Caco-2 (cell line): ENCODE data around the gene HOMER3. TPM values are rescaled to one million over a fixed set of nuclear protein-coding genes. Genes with fewer than 3 reads are reported as not detected.
A peak's percentile ranks its signal among the peaks of the same experiment; 100 is the strongest.

ENCODE experiments used
- BruUV-seq: library from RNA; stranded (reverse); fragments of 400-500 nt; replicated peaks from 2 replicates; lab custom pipeline; 2021; lab: Mats Ljungman, UMichigan
- CTCF ChIA-PET: fragments of 300-600 bp; sonication (Branson Sonifier 250); formaldehyde crosslinking; loops from one replicate; lab custom pipeline; 2022; ENCODE audit warnings: antibody characterized with exemption; lab: Charles Lee
- POLR2A ChIA-PET: fragments of 300-600 bp; sonication (Branson Sonifier 250); formaldehyde crosslinking; loops from one replicate; lab custom pipeline; 2022; ENCODE audit warnings: antibody characterized with exemption; lab: Charles Lee
- DNase-seq, 2 experiments: peaks; one replicate each; pipeline versions ENCODE4 v3.0.0 to v3.0.0-alpha.2; 2020 to 2022
- H3K27me3 ChIP-seq: replicated peaks from 2 replicates; pipeline ENCODE4 v1.6.0; 2011; ENCODE audit warnings: low read length; ENCODE audit not compliant: control insufficient read depth, insufficient read depth
- H3K36me3 ChIP-seq: 2 replicates; pipeline ENCODE4 v1.5.1; 2011; ENCODE audit warnings: low read length; ENCODE audit not compliant: control insufficient read depth, insufficient read depth
- H3K4me1 ChIP-seq: fragments of 250-450 bp; sonication (Bioruptor Pico); 2 replicates; pipeline ENCODE4 v1.5.1; 2020; ENCODE audit warnings: mild to moderate bottlenecking
- H3K4me3 ChIP-seq: 2 replicates; pipeline ENCODE4 v1.5.1; 2011; ENCODE audit warnings: low read depth, mild to moderate bottlenecking, control low read depth, low read length
- H3K9me3 ChIP-seq: fragments of 250-450 bp; sonication (Bioruptor Pico); 2 replicates; pipeline ENCODE4 v1.5.1; 2020; ENCODE audit warnings: mild to moderate bottlenecking, moderate library complexity
- H3K27ac Mint-ChIP-seq: one replicate; pipeline ENCODE4 v1.8.0; 2022; ENCODE audit warnings: mixed read lengths; ENCODE audit not compliant: unreplicated experiment
- H3K27me3 Mint-ChIP-seq: one replicate; pipeline ENCODE4 v1.8.0; 2022; ENCODE audit warnings: mixed read lengths; ENCODE audit not compliant: insufficient read depth, unreplicated experiment
- H3K36me3 Mint-ChIP-seq: one replicate; pipeline ENCODE4 v1.8.0; 2022; ENCODE audit warnings: mild to moderate bottlenecking, mixed read lengths; ENCODE audit not compliant: insufficient read depth, unreplicated experiment
- H3K4me1 Mint-ChIP-seq: one replicate; pipeline ENCODE4 v1.8.0; 2022; ENCODE audit warnings: low read depth, mixed read lengths; ENCODE audit not compliant: unreplicated experiment
- H3K4me3 Mint-ChIP-seq: one replicate; pipeline ENCODE4 v1.8.0; 2022; ENCODE audit warnings: mild to moderate bottlenecking, moderate library complexity, mixed read lengths; ENCODE audit not compliant: unreplicated experiment
- H3K9me3 Mint-ChIP-seq: one replicate; pipeline ENCODE4 v1.8.0; 2022; ENCODE audit warnings: mixed read lengths; ENCODE audit not compliant: unreplicated experiment
- intact Hi-C: fragments of 100-400 bp; cut with micrococcal nuclease; formaldehyde crosslinking; loops from one replicate; pipeline ENCODE4 v1.10.0; 2022; ENCODE audit not compliant: unreplicated experiment
- total RNA-seq: library from RNA; stranded (reverse); gene quantifications from 2 replicates; pipeline ENCODE4 v1.2.3, GENCODE V29; 2022
- TF ChIP-seq, protein P1 (sequence below), 2 experiments: fragments of 200-600 bp in 1 of 2; IDR thresholded peaks; 1 replicate in 1 of 2; 2 replicates in 1 of 2; pipeline versions ENCODE4 v1.5.1 to v1.8.0; 2011 to 2022; ENCODE audit warnings: antibody characterized with exemption in 1 of 2, control low read depth in 1 of 2, inconsistent platforms in 1 of 2, low read depth in 1 of 2, low read length in 1 of 2, mild to moderate bottlenecking in 1 of 2, moderate library complexity in 1 of 2; ENCODE audit not compliant: insufficient read depth in 1 of 2, severe bottlenecking in 1 of 2, unreplicated experiment in 1 of 2

HOMER3 gene
- total RNA-seq, 1 experiment from 2014 or later = 19.0 TPM

DNA sequence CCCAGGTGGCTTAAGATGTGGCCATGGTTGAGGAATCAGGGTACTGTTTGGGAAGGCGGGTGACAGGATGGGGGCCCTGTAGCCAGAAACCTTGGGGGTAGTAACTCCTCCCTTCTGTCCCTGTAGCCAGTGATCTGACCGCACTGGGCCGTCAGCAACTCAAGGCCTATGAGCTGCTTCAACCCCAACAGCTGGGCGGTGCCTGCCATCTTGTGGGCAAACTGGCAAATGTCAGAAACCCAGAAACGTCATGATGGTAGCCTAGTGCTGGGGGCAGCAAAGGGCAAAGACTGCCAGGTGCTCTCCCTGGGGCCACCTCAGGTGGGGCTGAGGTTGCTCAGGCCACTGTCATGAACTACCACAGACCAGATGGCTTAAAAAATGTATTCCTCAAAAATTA lies 25.4 kb downstream of the HOMER3 start:
- TF ChIP-seq, protein P1, sequence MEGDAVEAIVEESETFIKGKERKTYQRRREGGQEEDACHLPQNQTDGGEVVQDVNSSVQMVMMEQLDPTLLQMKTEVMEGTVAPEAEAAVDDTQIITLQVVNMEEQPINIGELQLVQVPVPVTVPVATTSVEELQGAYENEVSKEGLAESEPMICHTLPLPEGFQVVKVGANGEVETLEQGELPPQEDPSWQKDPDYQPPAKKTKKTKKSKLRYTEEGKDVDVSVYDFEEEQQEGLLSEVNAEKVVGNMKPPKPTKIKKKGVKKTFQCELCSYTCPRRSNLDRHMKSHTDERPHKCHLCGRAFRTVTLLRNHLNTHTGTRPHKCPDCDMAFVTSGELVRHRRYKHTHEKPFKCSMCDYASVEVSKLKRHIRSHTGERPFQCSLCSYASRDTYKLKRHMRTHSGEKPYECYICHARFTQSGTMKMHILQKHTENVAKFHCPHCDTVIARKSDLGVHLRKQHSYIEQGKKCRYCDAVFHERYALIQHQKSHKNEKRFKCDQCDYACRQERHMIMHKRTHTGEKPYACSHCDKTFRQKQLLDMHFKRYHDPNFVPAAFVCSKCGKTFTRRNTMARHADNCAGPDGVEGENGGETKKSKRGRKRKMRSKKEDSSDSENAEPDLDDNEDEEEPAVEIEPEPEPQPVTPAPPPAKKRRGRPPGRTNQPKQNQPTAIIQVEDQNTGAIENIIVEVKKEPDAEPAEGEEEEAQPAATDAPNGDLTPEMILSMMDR (IDR thresholded peaks at IDR 0.05; ENCODE audit: insufficient read depth in 1 of 2, low read depth in 1 of 2, low read length in 1 of 2, severe bottlenecking in 1 of 2, unreplicated experiment in 1 of 2) = peak in 1 of 2 experiments; percentile 33
- BruUV-seq = no TSS peak
- CTCF ChIA-PET = interaction anchor here (0.6 to 2.0 kb wide), 3 partner anchors 59 to 71 kb away, joined by 3 to 5 read pairs (median 3); no protein-coding TSS in a partner anchor
- Histone ChIP-seq H3K9me3 (no peaks in the 10 kb centered on the region), H3K36me3 (no peaks in the 10 kb centered on the region), H3K4me3 (no peak overlapping the region), H3K27me3 (no peaks in the 10 kb centered on the region), H3K4me1 (peaks cover 5% of the 10 kb centered on the region)
- no peaks in the 10 kb centered on the region for H3K27me3 Mint-ChIP-seq
- peak; percentile 51 to 55 for DNase-seq
- POLR2A ChIA-PET = no interaction called here
- peaks cover 78% of the 10 kb centered on the region for H3K36me3 Mint-ChIP-seq
- no peak overlapping the region for H3K4me3 Mint-ChIP-seq
- intact Hi-C loops = no loop called here
- no peak overlapping the region for H3K27ac Mint-ChIP-seq
- no peaks in the 10 kb centered on the region for H3K4me1 Mint-ChIP-seq
- no peaks in the 10 kb centered on the region for H3K9me3 Mint-ChIP-seq

DNA sequence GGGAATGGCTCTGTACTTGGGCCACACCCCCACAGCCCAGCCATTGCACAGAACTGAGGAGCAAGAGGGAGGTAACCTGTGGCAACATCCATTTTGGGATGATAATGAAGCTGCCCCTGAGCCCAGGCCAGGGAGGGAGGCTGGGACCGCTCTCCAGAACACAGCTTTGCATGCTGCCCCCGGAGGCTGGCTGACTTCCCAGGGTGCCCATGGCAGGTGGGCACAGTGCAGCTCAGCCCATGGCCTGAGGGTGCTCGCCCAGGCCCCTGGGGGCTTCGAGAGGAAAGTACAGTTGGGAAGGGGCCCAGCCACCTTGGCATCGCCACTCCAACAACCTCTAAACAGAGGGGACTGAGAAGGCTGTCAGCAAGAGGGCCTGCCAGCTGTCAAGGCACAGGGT lies 27.6 kb downstream of the HOMER3 start:
- H3K27ac Mint-ChIP-seq = no peak overlapping the region
- no peak overlapping the region for H3K4me3 ChIP-seq
- H3K36me3 Mint-ChIP-seq = peaks cover 64% of the 10 kb centered on the region
- H3K9me3 ChIP-seq = no peaks in the 10 kb centered on the region
- ChIA-PET CTCF (no interaction called here), POLR2A (no interaction called here)
- no peak for DNase-seq
- H3K36me3 ChIP-seq = no peaks in the 10 kb centered on the region
- H3K27me3 Mint-ChIP-seq = no peaks in the 10 kb centered on the region
- H3K27me3 ChIP-seq = no peaks in the 10 kb centered on the region
- BruUV-seq = no TSS peak
- no peaks in the 10 kb centered on the region for H3K9me3 Mint-ChIP-seq
- peaks cover 5% of the 10 kb centered on the region; the same call in 1 of the 2 replicates for H3K4me1 ChIP-seq
- TF ChIP-seq, protein P1 (IDR thresholded peaks at IDR 0.05; ENCODE audit: insufficient read depth in 1 of 2, low read depth in 1 of 2, low read length in 1 of 2, severe bottlenecking in 1 of 2, unreplicated experiment in 1 of 2) = no peak
- no peak overlapping the region for H3K4me3 Mint-ChIP-seq
- intact Hi-C loops = no loop called here
- H3K4me1 Mint-ChIP-seq = no peaks in the 10 kb centered on the region

DNA sequence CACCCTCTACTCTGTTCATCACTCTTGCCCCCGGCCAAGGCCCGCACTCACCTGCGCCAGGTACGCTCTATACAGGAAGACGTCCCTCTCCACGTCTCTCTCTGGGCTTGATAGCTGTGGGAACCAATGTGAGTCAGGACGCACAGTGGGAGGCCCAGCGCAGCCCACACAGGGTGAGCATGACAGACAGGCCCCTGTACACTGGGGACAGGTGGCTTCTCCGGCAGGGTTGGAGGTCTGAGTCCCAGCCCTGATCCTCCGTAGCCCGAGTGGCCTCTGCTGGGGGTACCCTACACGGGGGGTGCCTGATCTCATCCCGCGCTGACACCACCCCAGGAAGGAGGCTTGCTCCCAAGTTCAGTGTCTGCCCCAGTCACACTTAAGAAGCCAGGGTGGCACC lies 28.1 kb downstream of the HOMER3 start:
- Histone ChIP-seq H3K4me1 (peaks cover 5% of the 10 kb centered on the region; the same call in 1 of the 2 replicates), H3K4me3 (no peak overlapping the region), H3K9me3 (no peaks in the 10 kb centered on the region), H3K27me3 (no peaks in the 10 kb centered on the region), H3K36me3 (no peaks in the 10 kb centered on the region)
- Mint-ChIP-seq H3K36me3 (peaks cover 64% of the 10 kb centered on the region), H3K27ac (no peak overlapping the region), H3K4me1 (no peaks in the 10 kb centered on the region), H3K9me3 (no peaks in the 10 kb centered on the region), H3K27me3 (no peaks in the 10 kb centered on the region), H3K4me3 (no peak overlapping the region)
- ChIA-PET POLR2A (no interaction called here), CTCF (no interaction called here)
- no TSS peak for BruUV-seq
- DNase-seq = no peak
- TF ChIP-seq, protein P1 (IDR thresholded peaks at IDR 0.05; ENCODE audit: insufficient read depth in 1 of 2, low read depth in 1 of 2, low read length in 1 of 2, severe bottlenecking in 1 of 2, unreplicated experiment in 1 of 2) = no peak
- intact Hi-C loops = no loop called here
